Measurements from ENCODE around the gene PTPRC.

GRCh38 chr1:198606020-198606438 is 32.8 kb upstream of the PTPRC start:
- TF ChIP-seq CTCF (conservative IDR thresholded peaks at IDR 0.05), result no peak
- no peak for TF ChIP-seq ZFX (IDR thresholded peaks at IDR 0.05)
